Amniotic stem cell (primary cell): ENCODE results near the gene SH2D5.
"Not testable (repeated sequence)": the region's sequence is repeated elsewhere in the genome, so short reads cannot be mapped to it uniquely, and the experiment has no call there.

Source experiments
- DNase-seq: peaks from one replicate; lab custom pipeline; 2025; lab: John Stamatoyannopoulos, UW

Gene SH2D5

DNA sequence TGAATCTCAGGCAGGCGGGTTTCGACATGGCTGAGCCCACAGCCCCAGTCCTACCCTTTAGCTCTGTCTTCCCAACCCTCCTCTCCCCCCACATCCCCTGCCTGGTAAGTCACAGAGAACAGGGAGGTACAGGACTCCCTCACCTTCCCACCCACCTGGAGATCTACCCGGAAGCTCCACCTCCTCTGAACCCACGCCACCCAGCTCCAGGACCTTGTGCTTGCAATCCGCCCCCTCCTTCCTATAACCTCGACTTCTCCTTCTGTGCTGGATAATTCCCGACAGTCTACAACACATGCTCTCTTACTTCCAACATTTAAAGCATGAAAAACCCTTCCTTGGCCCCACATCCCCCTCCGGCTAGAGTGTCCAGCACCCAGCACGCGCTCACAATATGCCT, 37.0 kb downstream of the SH2D5 start:
- DNase-seq: no peak

DNA sequence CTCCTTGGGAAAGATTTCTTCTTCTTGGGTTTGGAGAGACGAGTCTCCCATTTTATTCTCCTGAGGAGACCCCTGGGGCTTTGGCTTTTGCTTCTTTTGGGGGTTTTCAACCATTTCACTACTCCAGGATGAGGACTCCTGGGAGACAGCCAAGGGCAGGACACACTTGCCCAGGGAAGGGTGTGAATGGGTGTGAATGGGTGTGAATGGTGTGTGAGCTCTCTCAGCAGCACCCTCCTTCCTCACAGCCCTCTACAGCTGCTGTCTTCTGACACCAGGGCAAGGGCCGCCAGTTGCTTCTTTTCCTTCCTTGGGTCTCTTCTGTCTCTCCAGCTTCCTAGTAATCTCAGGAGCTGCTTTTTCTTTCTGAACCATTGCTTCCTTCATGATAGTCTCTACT, 38.9 kb downstream of the SH2D5 start:
- DNase-seq: no peak

DNA sequence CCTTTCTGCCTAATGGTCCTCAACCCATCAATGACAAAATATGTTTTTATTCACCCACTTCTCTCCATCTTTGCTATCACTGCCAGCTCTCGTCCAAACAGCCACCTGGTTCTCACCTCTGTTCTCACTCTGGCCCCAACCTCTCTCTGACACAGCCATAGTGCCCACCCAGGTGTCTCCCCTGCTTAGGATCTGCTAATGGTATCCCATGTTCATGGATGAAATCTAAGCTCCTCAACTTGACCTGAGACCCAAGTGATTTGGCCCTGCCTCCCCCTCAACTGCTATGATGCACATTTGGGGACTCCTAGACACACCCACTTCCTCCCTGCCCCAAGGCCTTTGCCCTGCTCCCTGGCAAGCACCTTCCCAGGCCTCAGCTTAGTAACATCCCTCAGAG, 40.6 kb downstream of the SH2D5 start:
- no peak for DNase-seq

DNA sequence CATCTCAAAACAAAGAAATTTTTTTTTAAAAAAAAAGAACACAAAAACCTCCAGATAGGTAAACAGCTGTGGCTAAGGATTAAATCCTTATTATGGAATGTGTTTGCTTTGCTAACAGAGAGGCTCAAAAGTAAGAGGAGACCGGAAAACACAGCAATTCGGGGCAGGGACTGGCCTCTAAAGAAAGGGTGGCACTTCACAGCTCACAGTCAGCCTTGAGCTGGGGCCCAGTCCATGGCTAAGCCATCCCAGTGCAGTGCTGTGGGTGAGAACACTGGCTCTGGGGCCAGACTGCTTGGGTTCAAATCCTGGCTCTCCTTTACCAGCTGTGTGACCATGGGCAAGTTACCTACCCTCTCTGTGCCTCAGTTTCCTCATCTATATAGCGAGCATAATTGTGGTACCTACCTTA, 42.9 kb downstream of the SH2D5 start:
- no peak for DNase-seq

DNA sequence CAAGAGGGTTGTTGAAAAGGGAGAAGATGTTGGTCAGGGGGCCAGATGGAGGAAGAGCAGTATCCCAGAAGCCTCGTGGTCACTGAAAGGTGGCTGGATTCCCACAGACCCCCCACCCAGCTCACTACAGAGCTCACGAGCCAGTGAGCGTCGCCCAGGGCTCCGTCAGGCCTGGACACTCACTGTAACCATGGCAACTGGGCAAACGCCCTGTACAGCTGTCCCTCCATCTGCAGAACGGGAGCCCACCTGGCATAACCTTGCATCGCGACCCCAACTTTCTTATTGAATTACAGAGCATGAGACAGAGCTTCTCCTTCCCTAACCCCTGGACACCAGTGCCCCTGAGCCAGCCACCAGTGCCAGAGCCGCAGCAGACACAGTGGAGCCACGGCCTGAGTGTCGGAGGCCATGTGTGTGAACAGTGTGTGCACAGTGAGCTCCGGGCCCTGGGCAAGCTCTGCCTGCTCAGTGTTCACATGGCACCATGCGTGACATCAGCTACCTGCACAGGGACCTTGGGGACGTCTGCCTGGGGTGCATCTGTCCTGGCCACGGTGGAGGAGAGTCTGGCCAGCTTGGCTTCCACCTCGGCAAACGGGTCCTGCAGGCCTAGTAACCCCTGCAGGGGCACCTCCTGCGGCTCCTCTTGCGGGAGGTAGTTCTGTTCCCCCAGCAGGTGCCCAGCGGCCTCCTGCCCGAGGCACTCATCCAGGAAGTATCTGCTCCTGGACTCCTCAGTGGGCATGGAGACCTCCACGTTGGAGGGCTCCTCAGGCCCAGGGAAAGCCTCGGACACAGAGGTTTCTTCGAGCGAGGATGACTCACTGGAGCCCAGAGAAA, 45.4 kb downstream of the SH2D5 start:
- DNase-seq: no peak

- no peak for DNase-seq
Observed at GRCh38 chr1:20685741-20686140, 46.8 kb downstream of the SH2D5 start.

DNA sequence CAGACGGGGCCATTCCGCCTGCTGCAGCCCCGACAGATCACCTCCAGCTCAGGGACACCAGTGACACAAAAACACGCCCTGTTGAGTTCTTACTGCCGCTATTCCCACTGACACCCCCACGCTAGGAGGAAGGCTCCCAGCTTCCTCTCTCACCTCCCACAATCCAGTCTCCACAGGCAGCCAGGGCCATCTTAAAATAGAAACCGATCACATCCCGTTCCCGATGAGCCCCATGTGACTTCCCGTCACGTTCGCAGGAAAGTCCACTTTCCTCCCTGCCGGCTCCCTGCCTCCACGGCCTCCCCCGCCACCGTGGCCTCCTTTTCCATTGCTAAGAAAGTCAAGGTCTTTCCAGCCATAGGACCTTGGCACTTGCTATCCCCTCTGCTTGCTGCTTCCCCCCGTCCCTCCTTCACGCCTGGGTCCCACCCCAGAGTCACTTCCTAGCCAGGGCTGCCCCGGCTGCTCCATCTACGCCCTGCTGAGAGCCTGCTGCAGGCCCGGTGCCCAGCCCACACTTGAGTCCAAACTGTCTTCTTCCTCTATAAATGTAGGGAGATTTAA, 47.3 kb downstream of the SH2D5 start:
- DNase-seq: no peak

GRCh38 chr1:20684651-20685050, 47.9 kb downstream of the SH2D5 start:
- DNase-seq: no peak

- no peak for DNase-seq
Observed at GRCh38 chr1:20684050-20684620, 48.4 kb downstream of the SH2D5 start.

GRCh38 chr1:20683614-20684013, 48.9 kb downstream of the SH2D5 start:
- DNase-seq: no peak

GRCh38 chr1:20682571-20683236, 49.8 kb downstream of the SH2D5 start:
- DNase-seq: no peak

DNA sequence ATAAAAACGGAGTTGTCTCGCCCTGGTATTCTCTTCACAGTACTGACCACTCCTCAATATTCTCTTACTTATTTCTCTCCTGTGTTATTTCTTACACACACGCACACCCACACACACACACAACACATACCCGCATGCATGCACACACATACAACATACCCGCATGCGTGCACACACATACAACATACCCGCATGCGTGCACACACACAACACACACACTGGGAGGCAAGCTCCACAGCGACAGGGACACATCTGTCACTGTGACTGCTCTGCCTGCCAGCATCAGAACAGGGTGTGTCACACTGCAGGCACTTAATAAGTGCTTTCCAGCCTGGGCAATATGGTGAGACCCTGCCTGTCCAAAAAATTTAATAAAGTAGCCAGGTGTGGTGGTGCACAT, 50.5 kb downstream of the SH2D5 start:
- DNase-seq: no peak

- no peak for DNase-seq
Observed at GRCh38 chr1:20680269-20680668, 52.2 kb downstream of the SH2D5 start.

- DNase-seq: no peak
Observed at GRCh38 chr1:20678599-20678998, 53.9 kb downstream of the SH2D5 start.

DNA sequence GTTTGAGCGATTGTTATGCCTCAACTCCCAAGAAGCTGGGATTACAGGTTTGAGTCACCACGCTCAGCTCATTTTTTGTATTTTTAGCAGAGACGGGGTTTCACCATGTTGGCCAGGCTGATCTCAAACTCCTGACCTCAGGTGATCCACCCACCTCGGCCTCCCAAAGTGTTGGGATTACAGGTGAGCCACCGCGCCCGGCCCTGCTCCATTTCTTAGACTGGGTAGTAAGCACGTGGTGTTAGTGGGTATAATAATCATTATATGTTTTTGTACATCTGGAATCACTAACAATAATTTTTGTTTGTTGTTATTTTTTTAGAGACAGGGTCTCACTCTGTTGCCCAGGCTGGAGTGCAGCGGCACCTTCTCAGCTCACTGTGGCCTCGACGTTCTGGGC, 58.9 kb downstream of the SH2D5 start:
- not testable (repeated sequence) for DNase-seq

GRCh38 chr1:20672265-20672632, 60.3 kb downstream of the SH2D5 start:
- no peak for DNase-seq

- no peak for DNase-seq
Observed at GRCh38 chr1:20670936-20671335, 61.6 kb downstream of the SH2D5 start.
